Breast epithelium (tissue), 4 donors: ENCODE data around the gene ARHGEF10L. TPM values are rescaled to one million over a fixed set of nuclear protein-coding genes. Genes with fewer than 3 reads are reported as not detected.

ENCODE experiments used
- DNase-seq, 2 donors: peaks; one replicate each; pipeline ENCODE4 v3.0.0-alpha.2; 2019; ENCODE audit warnings: low spot score in 2 of 2
- H3K27ac ChIP-seq, 2 donors: fragments of 200-600 bp; sonication (generic) in 1 of 2; one replicate each; pipeline ENCODE4 v1.5.1; 2016 to 2019; ENCODE audit warnings: mild to moderate bottlenecking in 1 of 2
- H3K27me3 ChIP-seq, 2 donors: fragments of 200-600 bp; sonication (generic) in 1 of 2; one replicate each; pipeline versions ENCODE4 v1.5.1 to v1.6.0; 2017 to 2019; ENCODE audit warnings: control low read depth in 1 of 2, mild to moderate bottlenecking in 1 of 2
- H3K36me3 ChIP-seq: fragments of 200-600 bp; one replicate; pipeline ENCODE4 v1.5.1; 2019
- H3K4me1 ChIP-seq, 2 donors: fragments of 200-600 bp; sonication (generic); one replicate each; pipeline ENCODE4 v1.5.1; 2016 to 2019; ENCODE audit warnings: control low read depth in 1 of 2
- H3K4me3 ChIP-seq, 3 donors: fragments of 200-600 bp; sonication (generic); 1 replicate in 2 of 3; 2 replicates in 1 of 3; pipeline ENCODE4 v1.5.1; 2016 to 2019; ENCODE audit warnings: mild to moderate bottlenecking in 3 of 3, moderate library complexity in 2 of 3
- H3K9me3 ChIP-seq, 2 donors: fragments of 200-600 bp; sonication (generic) in 1 of 2; one replicate each; pipeline ENCODE4 v1.5.1; 2016 to 2019; ENCODE audit warnings: control low read depth in 1 of 2
- POLR2A ChIP-seq: fragments of 450-650 bp; IDR thresholded peaks from one replicate; pipeline ENCODE4 v1.6.1; 2016; ENCODE audit warnings: antibody characterized with exemption, mild to moderate bottlenecking, moderate library complexity
- POLR2AphosphoS5 ChIP-seq, 3 donors: sonication (generic); formaldehyde crosslinking; IDR thresholded peaks; one replicate each; pipeline ENCODE4 v1.6.1; 2017; ENCODE audit warnings: antibody characterized with exemption in 3 of 3
- intact Hi-C: fragments of 100-400 bp; cut with DNase I; formaldehyde crosslinking; loops from one replicate; pipeline ENCODE4 v1.15.1; 2023; ENCODE audit warnings: low total_unique reads
- total RNA-seq, 3 donors: library from RNA; depleted of rRNA; stranded (reverse); fragments of >200 nt; gene quantifications; one replicate each; pipeline ENCODE4 v1.1.0, GENCODE V29; 2016
- TF ChIP-seq, protein P1 (sequence below), 3 donors: fragments of 450-650 bp; IDR thresholded peaks; one replicate each; pipeline ENCODE4 v1.5.1; 2016 to 2017; ENCODE audit warnings: antibody characterized with exemption in 3 of 3, mild to moderate bottlenecking in 3 of 3, moderate library complexity in 3 of 3

The ARHGEF10L gene
- total RNA-seq, 3 donors from 2014 or later: 36.7 to 51.4 (median 49.8) TPM

DNA sequence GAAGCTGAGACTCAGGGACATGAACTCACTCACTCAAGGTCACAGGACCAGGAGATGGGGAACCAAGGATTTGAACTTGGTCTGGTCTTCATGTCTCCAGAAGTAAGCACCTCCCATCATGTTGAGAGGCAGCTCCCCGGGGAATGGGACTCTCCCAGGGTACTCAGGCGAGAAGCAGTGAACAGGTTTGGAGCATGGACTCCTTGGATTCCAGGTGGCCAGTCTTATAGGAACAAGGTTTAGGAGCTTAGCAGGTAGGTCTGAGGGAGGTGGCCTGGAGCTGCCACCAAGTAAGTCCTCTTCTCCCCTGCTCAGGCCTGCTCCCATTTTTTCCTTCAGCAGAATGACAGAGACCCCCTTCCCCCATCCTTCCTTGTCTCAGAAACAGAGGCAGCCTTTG is 14.9 kb upstream of the ARHGEF10L start:
- intact Hi-C loops: loop anchor here (5.0 kb wide), 1 partner anchor 1953 kb away; no protein-coding TSS in a partner anchor
- Histone ChIP-seq H3K9me3 (no peaks in the 10 kb centered on the region), H3K4me3 (no peak overlapping the region), H3K27ac (peak overlapping the region; percentile 45 to 73), H3K27me3 (no peaks in the 10 kb centered on the region), H3K36me3 (no peaks in the 10 kb centered on the region), H3K4me1 (peaks cover 0 to 27% of the 10 kb centered on the region in 2 donors)
- TF ChIP-seq POLR2AphosphoS5 (IDR thresholded peaks at IDR 0.05) (no peak), POLR2A (no peak)
- TF ChIP-seq, protein P1, sequence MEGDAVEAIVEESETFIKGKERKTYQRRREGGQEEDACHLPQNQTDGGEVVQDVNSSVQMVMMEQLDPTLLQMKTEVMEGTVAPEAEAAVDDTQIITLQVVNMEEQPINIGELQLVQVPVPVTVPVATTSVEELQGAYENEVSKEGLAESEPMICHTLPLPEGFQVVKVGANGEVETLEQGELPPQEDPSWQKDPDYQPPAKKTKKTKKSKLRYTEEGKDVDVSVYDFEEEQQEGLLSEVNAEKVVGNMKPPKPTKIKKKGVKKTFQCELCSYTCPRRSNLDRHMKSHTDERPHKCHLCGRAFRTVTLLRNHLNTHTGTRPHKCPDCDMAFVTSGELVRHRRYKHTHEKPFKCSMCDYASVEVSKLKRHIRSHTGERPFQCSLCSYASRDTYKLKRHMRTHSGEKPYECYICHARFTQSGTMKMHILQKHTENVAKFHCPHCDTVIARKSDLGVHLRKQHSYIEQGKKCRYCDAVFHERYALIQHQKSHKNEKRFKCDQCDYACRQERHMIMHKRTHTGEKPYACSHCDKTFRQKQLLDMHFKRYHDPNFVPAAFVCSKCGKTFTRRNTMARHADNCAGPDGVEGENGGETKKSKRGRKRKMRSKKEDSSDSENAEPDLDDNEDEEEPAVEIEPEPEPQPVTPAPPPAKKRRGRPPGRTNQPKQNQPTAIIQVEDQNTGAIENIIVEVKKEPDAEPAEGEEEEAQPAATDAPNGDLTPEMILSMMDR (IDR thresholded peaks at IDR 0.05): no peak
- DNase-seq: no peak

DNA sequence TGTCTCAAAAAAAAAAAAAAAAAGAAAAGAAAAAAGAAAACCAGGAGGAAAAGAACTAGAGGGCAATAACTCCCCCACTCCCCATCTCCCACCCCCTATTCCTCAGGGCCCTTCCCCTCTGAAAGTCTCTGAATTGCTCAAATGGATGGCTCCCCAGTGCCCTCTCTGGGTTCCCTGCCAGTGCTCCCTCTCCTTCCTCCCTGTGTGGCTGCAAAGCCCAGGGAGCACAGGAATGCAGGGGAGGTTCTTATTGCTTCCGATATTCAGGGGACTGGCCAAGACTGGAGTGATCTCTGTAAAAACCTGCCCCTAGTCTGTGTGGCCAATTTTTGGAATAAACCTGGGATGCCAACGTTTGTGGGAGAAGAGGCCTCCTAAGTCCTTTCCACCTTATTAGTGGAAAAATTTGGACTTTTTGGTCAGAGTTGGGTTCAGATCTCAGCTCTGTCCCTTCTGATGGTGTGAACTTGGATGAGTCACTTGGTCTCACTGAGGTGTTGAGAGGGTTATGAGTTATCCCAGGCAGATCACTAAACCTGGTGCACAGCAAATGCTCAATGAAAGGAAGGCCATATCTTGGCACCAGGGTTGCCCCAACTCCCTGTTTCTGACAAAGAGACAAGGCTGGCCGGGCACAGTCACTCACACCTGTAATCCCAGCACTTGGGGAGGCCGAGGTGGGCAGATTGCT is 13.4 kb upstream of the ARHGEF10L start:
- H3K9me3 ChIP-seq: no peaks in the 10 kb centered on the region
- H3K4me3 ChIP-seq: no peak overlapping the region
- no peaks in the 10 kb centered on the region for H3K27me3 ChIP-seq
- TF ChIP-seq POLR2AphosphoS5 (IDR thresholded peaks at IDR 0.05) (no peak), POLR2A (no peak)
- TF ChIP-seq, protein P1 (IDR thresholded peaks at IDR 0.05): no peak
- peak overlapping the region; percentile 73 to 75 for H3K27ac ChIP-seq
- intact Hi-C loops: loop anchor here (5.0 kb wide), 1 partner anchor 1951 kb away; no protein-coding TSS in a partner anchor
- peaks cover 0 to 27% of the 10 kb centered on the region in 2 donors for H3K4me1 ChIP-seq
- H3K36me3 ChIP-seq: no peaks in the 10 kb centered on the region
- no peak for DNase-seq

DNA sequence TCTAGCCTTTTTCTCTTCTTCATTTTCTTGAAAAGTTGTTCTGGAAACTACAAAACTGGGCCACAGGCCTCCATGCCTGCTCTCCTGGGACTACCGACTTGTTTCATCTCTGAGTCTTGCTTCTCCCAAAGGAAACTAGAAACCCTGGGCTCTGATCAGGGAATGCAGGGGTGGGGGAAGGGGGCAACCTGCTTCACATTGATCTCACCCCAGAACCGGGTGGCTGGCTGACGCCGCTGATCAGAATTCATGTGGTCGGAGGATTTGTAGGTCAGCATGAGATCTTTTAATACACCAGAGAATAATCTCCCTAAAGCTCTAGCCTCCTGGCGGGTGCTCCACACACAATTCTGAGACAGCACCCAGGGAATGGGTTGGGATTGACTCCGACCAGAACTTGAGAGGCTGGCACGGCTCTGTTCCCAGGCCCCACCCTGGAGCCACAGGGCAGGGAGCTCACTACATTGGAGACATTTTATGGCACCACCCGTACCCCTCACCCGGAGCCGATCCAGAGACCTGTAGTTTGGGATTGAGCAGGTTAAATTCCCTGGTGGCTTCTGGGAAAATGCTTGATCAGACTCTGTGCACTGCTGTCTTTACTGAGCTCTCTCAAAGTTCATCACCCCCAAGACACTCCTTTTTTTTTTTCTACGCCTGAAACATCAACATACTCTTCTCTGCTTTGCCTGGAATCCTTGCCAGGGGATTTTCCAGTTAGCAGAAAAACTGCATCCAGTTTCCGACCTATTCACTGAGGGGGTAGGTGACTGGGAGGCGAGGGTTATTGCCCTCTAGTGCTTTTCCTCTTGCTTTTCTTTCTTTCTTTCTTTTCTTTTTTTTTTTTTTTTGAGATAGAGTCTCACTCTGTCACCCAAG is 12.2 kb upstream of the ARHGEF10L start:
- peaks cover 0 to 33% of the 10 kb centered on the region in 2 donors for H3K4me1 ChIP-seq

DNA sequence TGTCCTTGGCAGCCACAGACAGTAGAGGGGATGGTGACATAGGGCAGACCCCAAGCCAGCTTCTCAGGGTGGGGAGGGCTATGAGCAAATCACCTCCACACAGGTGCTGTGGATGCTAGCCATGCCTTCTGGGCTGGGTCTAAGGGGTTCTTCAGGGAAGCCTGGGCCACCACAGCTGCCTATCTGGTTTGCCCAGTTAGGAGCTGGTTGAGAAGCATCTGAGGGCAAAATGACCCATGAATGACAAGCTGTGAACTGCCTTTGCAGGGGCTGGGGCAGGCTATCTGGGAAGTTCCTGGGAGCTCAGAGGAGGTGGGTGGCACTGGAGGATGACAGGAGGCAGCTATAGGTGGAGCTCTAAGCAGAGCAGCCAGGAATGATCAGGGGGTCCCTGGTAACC is 10.1 kb upstream of the ARHGEF10L start:
- TF ChIP-seq POLR2A (no peak), POLR2AphosphoS5 (IDR thresholded peaks at IDR 0.05) (no peak)
- TF ChIP-seq, protein P1 (IDR thresholded peaks at IDR 0.05): no peak
- Histone ChIP-seq H3K9me3 (no peaks in the 10 kb centered on the region), H3K4me1 (peaks cover 0 to 36% of the 10 kb centered on the region in 2 donors), H3K4me3 (no peak overlapping the region), H3K36me3 (no peaks in the 10 kb centered on the region), H3K27me3 (no peaks in the 10 kb centered on the region), H3K27ac (peak overlapping the region; percentile 81)
- intact Hi-C loops: loop anchor here (5.0 kb wide), 1 partner anchor 1948 kb away; no protein-coding TSS in a partner anchor
- no peak for DNase-seq

More for the DNA sequence above, 12.2 kb upstream of the ARHGEF10L start:
- no peak for TF ChIP-seq POLR2A
- no peak for TF ChIP-seq POLR2AphosphoS5 (IDR thresholded peaks at IDR 0.05)
- TF ChIP-seq, protein P1 (IDR thresholded peaks at IDR 0.05): no peak
- H3K27ac ChIP-seq: peak overlapping the region; percentile 73 to 89
- H3K36me3 ChIP-seq: no peaks in the 10 kb centered on the region
- intact Hi-C loops: loop anchor here (5.0 kb wide), 1 partner anchor 1950 kb away; no protein-coding TSS in a partner anchor
- DNase-seq: no peak
- no peaks in the 10 kb centered on the region for H3K9me3 ChIP-seq
- no peaks in the 10 kb centered on the region for H3K27me3 ChIP-seq
- no peak overlapping the region for H3K4me3 ChIP-seq
